ENCODE measurements around the gene ASB15. TPM values are rescaled to one million over a fixed set of nuclear protein-coding genes. Genes with fewer than 3 reads are reported as not detected.
A peak's percentile ranks its signal among the peaks of the same experiment; 100 is the strongest.

Gene ASB15
- total and polyA plus RNA-seq, 2 of the 13 experiments (the other 11 are each of a cell fraction or from before 2014, with no cell fraction given), result not detected

DNA sequence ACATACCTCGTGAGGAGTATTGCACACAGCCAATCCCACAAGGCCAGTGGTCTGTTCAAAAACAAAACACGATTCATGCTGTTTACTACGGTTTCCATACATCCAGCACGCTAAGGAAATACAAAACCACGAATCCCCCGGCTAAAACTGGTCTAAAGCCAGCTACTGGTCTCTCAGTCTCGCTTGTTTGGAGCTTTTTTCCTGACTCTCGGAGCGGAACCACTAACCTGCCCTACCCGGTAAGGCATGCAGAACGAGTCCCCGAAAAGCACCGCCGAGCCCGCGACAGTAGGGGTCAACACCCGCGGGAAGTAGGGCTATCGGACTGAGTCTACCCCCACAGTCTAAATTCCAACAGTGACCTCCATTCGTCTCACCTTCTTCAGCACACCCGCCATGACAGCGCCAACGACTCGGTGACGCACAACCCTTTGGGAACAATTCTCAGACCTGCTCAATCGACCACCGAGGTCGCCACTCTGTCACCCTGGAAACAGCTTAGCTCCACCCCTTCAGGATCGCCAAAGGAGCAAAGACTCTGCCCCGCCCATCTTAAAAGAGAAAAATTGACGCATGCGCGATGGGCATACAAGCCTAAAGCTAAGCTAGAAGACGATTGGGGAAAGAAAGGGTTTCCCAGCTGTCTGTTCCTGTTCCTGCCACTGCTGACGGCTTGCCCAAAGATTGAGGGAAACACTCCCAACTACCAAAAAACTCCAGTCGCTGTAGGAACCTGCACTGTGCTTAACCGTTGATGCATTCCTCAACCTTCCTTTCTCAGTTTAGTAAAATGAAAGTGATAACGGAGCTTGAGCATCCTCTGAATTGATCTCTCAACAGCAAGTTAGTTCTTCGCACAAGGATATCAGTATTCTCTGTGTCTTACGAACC is 44.0 kb upstream of the ASB15 start, which contains the start of gene NDUFA5 (continued):
- TF ChIP-seq NCOA1 (CRISPR knock-in tag; IDR thresholded peaks at IDR 0.05), result no peak
- TF ChIP-seq DNMT1 (CRISPR knock-in tag; IDR thresholded peaks at IDR 0.05), result no peak
- TF ChIP-seq ZNF350 (CRISPR knock-in tag; IDR thresholded peaks at IDR 0.05; ENCODE audit: borderline replicate concordance, low read depth), result peak; percentile 87
- TF ChIP-seq THAP11 (CRISPR knock-in tag; IDR thresholded peaks at IDR 0.05), result peak; percentile 85
- TF ChIP-seq, protein P1, sequence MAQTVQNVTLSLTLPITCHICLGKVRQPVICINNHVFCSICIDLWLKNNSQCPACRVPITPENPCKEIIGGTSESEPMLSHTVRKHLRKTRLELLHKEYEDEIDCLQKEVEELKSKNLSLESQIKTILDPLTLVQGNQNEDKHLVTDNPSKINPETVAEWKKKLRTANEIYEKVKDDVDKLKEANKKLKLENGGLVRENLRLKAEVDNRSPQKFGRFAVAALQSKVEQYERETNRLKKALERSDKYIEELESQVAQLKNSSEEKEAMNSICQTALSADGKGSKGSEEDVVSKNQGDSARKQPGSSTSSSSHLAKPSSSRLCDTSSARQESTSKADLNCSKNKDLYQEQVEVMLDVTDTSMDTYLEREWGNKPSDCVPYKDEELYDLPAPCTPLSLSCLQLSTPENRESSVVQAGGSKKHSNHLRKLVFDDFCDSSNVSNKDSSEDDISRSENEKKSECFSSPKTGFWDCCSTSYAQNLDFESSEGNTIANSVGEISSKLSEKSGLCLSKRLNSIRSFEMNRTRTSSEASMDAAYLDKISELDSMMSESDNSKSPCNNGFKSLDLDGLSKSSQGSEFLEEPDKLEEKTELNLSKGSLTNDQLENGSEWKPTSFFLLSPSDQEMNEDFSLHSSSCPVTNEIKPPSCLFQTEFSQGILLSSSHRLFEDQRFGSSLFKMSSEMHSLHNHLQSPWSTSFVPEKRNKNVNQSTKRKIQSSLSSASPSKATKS (CRISPR knock-in tag; IDR thresholded peaks at IDR 0.05), result no peak
- TF ChIP-seq ZNF256 (CRISPR knock-in tag; conservative IDR thresholded peaks at IDR 0.05), result no peak
- TF ChIP-seq AGO1 (IDR thresholded peaks at IDR 0.05; ENCODE audit: low read depth, low read length, poor library complexity, severe bottlenecking), result no peak
- TF ChIP-seq SAP130 (CRISPR knock-in tag; IDR thresholded peaks at IDR 0.05; ENCODE audit: low read depth), result peak; percentile 95
- no peak for TF ChIP-seq JUN (CRISPR knock-in tag; IDR thresholded peaks at IDR 0.05)
- TF ChIP-seq SP5 (CRISPR knock-in tag; IDR thresholded peaks at IDR 0.05; ENCODE audit: borderline replicate concordance, low read depth), result peak; percentile 85
- no peak for TF ChIP-seq ISL2 (CRISPR knock-in tag; IDR thresholded peaks at IDR 0.05)
- TF ChIP-seq ZBTB38 (CRISPR knock-in tag; IDR thresholded peaks at IDR 0.05), result 0 out of 2 replicates have a peak, but pooled peaks have one; percentile 22
- no peak for TF ChIP-seq MTF2 (CRISPR knock-in tag; IDR thresholded peaks at IDR 0.05; ENCODE audit: borderline replicate concordance)
- peak; percentile 47; the same call in 1 of the 2 replicates for TF ChIP-seq RBFOX2 (IDR thresholded peaks at IDR 0.05; ENCODE audit: low read depth, low read length)
- TF ChIP-seq, protein P2, sequence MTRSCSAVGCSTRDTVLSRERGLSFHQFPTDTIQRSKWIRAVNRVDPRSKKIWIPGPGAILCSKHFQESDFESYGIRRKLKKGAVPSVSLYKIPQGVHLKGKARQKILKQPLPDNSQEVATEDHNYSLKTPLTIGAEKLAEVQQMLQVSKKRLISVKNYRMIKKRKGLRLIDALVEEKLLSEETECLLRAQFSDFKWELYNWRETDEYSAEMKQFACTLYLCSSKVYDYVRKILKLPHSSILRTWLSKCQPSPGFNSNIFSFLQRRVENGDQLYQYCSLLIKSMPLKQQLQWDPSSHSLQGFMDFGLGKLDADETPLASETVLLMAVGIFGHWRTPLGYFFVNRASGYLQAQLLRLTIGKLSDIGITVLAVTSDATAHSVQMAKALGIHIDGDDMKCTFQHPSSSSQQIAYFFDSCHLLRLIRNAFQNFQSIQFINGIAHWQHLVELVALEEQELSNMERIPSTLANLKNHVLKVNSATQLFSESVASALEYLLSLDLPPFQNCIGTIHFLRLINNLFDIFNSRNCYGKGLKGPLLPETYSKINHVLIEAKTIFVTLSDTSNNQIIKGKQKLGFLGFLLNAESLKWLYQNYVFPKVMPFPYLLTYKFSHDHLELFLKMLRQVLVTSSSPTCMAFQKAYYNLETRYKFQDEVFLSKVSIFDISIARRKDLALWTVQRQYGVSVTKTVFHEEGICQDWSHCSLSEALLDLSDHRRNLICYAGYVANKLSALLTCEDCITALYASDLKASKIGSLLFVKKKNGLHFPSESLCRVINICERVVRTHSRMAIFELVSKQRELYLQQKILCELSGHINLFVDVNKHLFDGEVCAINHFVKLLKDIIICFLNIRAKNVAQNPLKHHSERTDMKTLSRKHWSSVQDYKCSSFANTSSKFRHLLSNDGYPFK (CRISPR knock-in tag; IDR thresholded peaks at IDR 0.05; ENCODE audit: borderline replicate concordance), result peak; percentile 79; the same call in 1 of the 2 replicates
- TF ChIP-seq, protein P3, sequence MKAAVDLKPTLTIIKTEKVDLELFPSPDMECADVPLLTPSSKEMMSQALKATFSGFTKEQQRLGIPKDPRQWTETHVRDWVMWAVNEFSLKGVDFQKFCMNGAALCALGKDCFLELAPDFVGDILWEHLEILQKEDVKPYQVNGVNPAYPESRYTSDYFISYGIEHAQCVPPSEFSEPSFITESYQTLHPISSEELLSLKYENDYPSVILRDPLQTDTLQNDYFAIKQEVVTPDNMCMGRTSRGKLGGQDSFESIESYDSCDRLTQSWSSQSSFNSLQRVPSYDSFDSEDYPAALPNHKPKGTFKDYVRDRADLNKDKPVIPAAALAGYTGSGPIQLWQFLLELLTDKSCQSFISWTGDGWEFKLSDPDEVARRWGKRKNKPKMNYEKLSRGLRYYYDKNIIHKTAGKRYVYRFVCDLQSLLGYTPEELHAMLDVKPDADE (CRISPR knock-in tag; IDR thresholded peaks at IDR 0.05), result no peak
- TF ChIP-seq ZBTB3 (CRISPR knock-in tag; IDR thresholded peaks at IDR 0.05; ENCODE audit: borderline replicate concordance, low read depth), result no peak
- peak; percentile 60; the same call in 1 of the 2 replicates for TF ChIP-seq NR2C2 (CRISPR knock-in tag; IDR thresholded peaks at IDR 0.05; ENCODE audit: borderline replicate concordance)
- no peak for TF ChIP-seq ZNF446 (CRISPR knock-in tag; IDR thresholded peaks at IDR 0.05)
- TF ChIP-seq, protein P4, sequence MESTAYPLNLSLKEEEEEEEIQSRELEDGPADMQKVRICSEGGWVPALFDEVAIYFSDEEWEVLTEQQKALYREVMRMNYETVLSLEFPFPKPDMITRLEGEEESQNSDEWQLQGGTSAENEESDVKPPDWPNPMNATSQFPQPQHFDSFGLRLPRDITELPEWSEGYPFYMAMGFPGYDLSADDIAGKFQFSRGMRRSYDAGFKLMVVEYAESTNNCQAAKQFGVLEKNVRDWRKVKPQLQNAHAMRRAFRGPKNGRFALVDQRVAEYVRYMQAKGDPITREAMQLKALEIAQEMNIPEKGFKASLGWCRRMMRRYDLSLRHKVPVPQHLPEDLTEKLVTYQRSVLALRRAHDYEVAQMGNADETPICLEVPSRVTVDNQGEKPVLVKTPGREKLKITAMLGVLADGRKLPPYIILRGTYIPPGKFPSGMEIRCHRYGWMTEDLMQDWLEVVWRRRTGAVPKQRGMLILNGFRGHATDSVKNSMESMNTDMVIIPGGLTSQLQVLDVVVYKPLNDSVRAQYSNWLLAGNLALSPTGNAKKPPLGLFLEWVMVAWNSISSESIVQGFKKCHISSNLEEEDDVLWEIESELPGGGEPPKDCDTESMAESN (CRISPR knock-in tag; conservative IDR thresholded peaks at IDR 0.05), result peak; percentile 60
- peak; percentile 61 for TF ChIP-seq ERF (CRISPR knock-in tag; IDR thresholded peaks at IDR 0.05)
